H1 (cell line): ENCODE results near the gene METTL8. TPM values are rescaled to one million over a fixed set of nuclear protein-coding genes. Genes with fewer than 3 reads are reported as not detected.

ENCODE experiments used
- CTCF ChIA-PET: fragments of 300-600 bp; sonication (Branson Sonifier 250); formaldehyde crosslinking; loops from one replicate; lab custom pipeline; 2021; ENCODE audit not compliant: partially characterized antibody; lab: Charles Lee
- POLR2A ChIA-PET: fragments of 300-600 bp; sonication (Branson Sonifier 250); formaldehyde crosslinking; loops from one replicate; lab custom pipeline; 2021; ENCODE audit warnings: inconsistent platforms; ENCODE audit not compliant: partially characterized antibody; lab: Charles Lee
- DNase-seq, 2 experiments: peaks; one replicate each; pipeline versions ENCODE4 v3.0.0 to v3.0.0-alpha.2; 2010 to 2022; ENCODE audit warnings: low spot score in 2 of 2, low read depth in 1 of 2, mixed read lengths in 1 of 2
- FAIRE-seq: peaks from 2 replicates; lab custom pipeline; 2011; peaks lifted over from hg19 to GRCh38; lab: Jason Lieb, UNC
- H2AFZ ChIP-seq: 2 replicates; pipeline ENCODE4 v1.8.1; 2012; ENCODE audit warnings: low read length, inconsistent platforms
- H2AK5ac ChIP-seq: 2 replicates; pipeline ENCODE4 v1.6.1; 2013; ENCODE audit warnings: low read depth, low read length
- H2BK120ac ChIP-seq: replicated peaks from 2 replicates; pipeline ENCODE3; 2013; ENCODE audit warnings: low read depth, low read length, inconsistent platforms
- H2BK12ac ChIP-seq: 2 replicates; pipeline ENCODE4 v1.6.1; 2013; ENCODE audit warnings: low read depth, low read length
- H2BK15ac ChIP-seq: 2 replicates; pipeline ENCODE4 v1.6.1; 2013; ENCODE audit warnings: low read length
- H2BK20ac ChIP-seq: 2 replicates; pipeline ENCODE4 v1.6.1; 2013; ENCODE audit warnings: low read length
- H2BK5ac ChIP-seq: 2 replicates; pipeline ENCODE4 v1.6.1; 2013; ENCODE audit warnings: low read depth, low read length
- H3K14ac ChIP-seq: 2 replicates; pipeline ENCODE4 v1.6.1; 2013; ENCODE audit warnings: inconsistent platforms; ENCODE audit not compliant: insufficient read length
- H3K18ac ChIP-seq: 2 replicates; pipeline ENCODE4 v1.6.1; 2013; ENCODE audit warnings: low read length; ENCODE audit errors: extremely low read depth
- H3K23ac ChIP-seq: 2 replicates; pipeline ENCODE4 v1.6.1; 2013; ENCODE audit warnings: inconsistent platforms; ENCODE audit not compliant: insufficient read length
- H3K23me2 ChIP-seq: 2 replicates; pipeline ENCODE4 v1.6.1; 2013; ENCODE audit warnings: low read depth, low read length
- H3K27ac ChIP-seq: 2 replicates; pipeline ENCODE4 v1.6.1; 2011; ENCODE audit warnings: low read depth, low read length, inconsistent platforms
- H3K27me3 ChIP-seq, 4 experiments: replicated peaks in 1 of 4; 1 replicate in 1 of 4; 2 replicates in 3 of 4; pipeline versions ENCODE4 v1.6.1 to v1.8.1; 2011 to 2013; ENCODE audit warnings: low read length in 3 of 4, mild to moderate bottlenecking in 3 of 4, inconsistent platforms in 2 of 4, mixed read lengths in 2 of 4, moderate library complexity in 1 of 4; ENCODE audit not compliant: control insufficient read depth in 3 of 4, insufficient read depth in 3 of 4; ENCODE audit errors: extremely low read depth in 1 of 4
- H3K36me3 ChIP-seq, 4 experiments: 2 replicates each; pipeline versions ENCODE4 v1.6.1 to v1.8.1; 2011 to 2013; ENCODE audit warnings: mild to moderate bottlenecking in 4 of 4, low read length in 3 of 4, moderate library complexity in 2 of 4, control low read depth in 1 of 4, inconsistent platforms in 1 of 4; ENCODE audit not compliant: insufficient read depth in 4 of 4, control insufficient read depth in 2 of 4
- H3K4ac ChIP-seq: replicated peaks from 2 replicates; pipeline ENCODE3; 2013; ENCODE audit warnings: low read length, low read depth, mixed read lengths, inconsistent platforms; ENCODE audit not compliant: insufficient read length
- H3K4me1 ChIP-seq, 4 experiments: replicated peaks in 1 of 4; 1 replicate in 1 of 4; 2 replicates in 3 of 4; pipeline versions ENCODE4 v1.6.1 to v1.8.1; 2011 to 2013; ENCODE audit warnings: low read length in 3 of 4, inconsistent platforms in 2 of 4, mixed read lengths in 1 of 4; ENCODE audit not compliant: insufficient read depth in 4 of 4, control insufficient read depth in 3 of 4
- H3K4me2 ChIP-seq, 2 experiments: 2 replicates each; pipeline versions ENCODE4 v1.6.1 to v1.8.1; 2011 to 2013; ENCODE audit warnings: low read depth in 2 of 2, low read length in 2 of 2, control low read depth in 1 of 2, inconsistent platforms in 1 of 2, mild to moderate bottlenecking in 1 of 2; ENCODE audit not compliant: insufficient read depth in 1 of 2
- H3K4me3 ChIP-seq, 4 experiments: fragments of 200-600, 300-600 bp in 1 of 4; sonication (generic), shearing (Covaris generic), sonication (Bioruptor Twin) in 1 of 4; 2 replicates each; pipeline versions ENCODE4 v1.5.1 to v1.8.1; 2011 to 2016; ENCODE audit warnings: low read length in 4 of 4, low read depth in 3 of 4, control low read depth in 2 of 4, inconsistent platforms in 2 of 4, mild to moderate bottlenecking in 2 of 4, mixed read lengths in 1 of 4, moderate library complexity in 1 of 4; ENCODE audit not compliant: insufficient read depth in 2 of 4; ENCODE audit errors: extremely low read depth in 1 of 4
- H3K56ac ChIP-seq: replicated peaks from 2 replicates; pipeline ENCODE3; 2013; ENCODE audit warnings: low read depth, mild to moderate bottlenecking, mixed read lengths, low read length, inconsistent platforms; ENCODE audit not compliant: insufficient read length
- H3K79me1 ChIP-seq: 2 replicates; pipeline ENCODE4 v1.6.1; 2013; ENCODE audit warnings: low read depth, low read length, control low read depth
- H3K79me2 ChIP-seq, 2 experiments: 2 replicates each; pipeline versions ENCODE4 v1.6.1 to v1.8.1; 2012 to 2013; ENCODE audit warnings: low read length in 2 of 2, mild to moderate bottlenecking in 2 of 2, inconsistent platforms in 1 of 2; ENCODE audit not compliant: insufficient read depth in 2 of 2, control insufficient read depth in 1 of 2
- H3K9ac ChIP-seq, 4 experiments: replicated peaks in 1 of 4; 1 replicate in 1 of 4; 2 replicates in 3 of 4; pipeline versions ENCODE4 v1.6.1 to v1.8.1; 2011 to 2013; ENCODE audit warnings: low read depth in 3 of 4, low read length in 3 of 4, control low read depth in 2 of 4, mild to moderate bottlenecking in 2 of 4, moderate library complexity in 2 of 4, inconsistent platforms in 1 of 4; ENCODE audit errors: extremely low read depth in 1 of 4
- H3K9me3 ChIP-seq, 2 experiments: 2 replicates each; pipeline versions ENCODE4 v1.6.1 to v1.8.1; 2012 to 2013; ENCODE audit warnings: mild to moderate bottlenecking in 2 of 2, moderate library complexity in 2 of 2, control low read depth in 1 of 2, inconsistent platforms in 1 of 2, low read depth in 1 of 2, low read length in 1 of 2, mixed read lengths in 1 of 2; ENCODE audit not compliant: insufficient read depth in 2 of 2
- H4K20me1 ChIP-seq, 2 experiments: replicated peaks in 1 of 2; 2 replicates each; pipeline versions ENCODE3 to v1.8.1; 2011 to 2013; ENCODE audit warnings: inconsistent platforms in 2 of 2, low read length in 2 of 2, mild to moderate bottlenecking in 1 of 2; ENCODE audit not compliant: insufficient read depth in 2 of 2, control insufficient read depth in 1 of 2
- H4K5ac ChIP-seq: 2 replicates; pipeline ENCODE4 v1.6.1; 2013; ENCODE audit warnings: low read length, low read depth, mixed read lengths, inconsistent platforms; ENCODE audit not compliant: insufficient read length
- H4K8ac ChIP-seq: 2 replicates; pipeline ENCODE4 v1.8.0; 2013; ENCODE audit warnings: mild to moderate bottlenecking, moderate library complexity, low read length, inconsistent platforms; ENCODE audit not compliant: insufficient read depth; ENCODE audit errors: extremely low read depth
- H4K91ac ChIP-seq: replicated peaks from 2 replicates; pipeline ENCODE3; 2013; ENCODE audit warnings: low read length, mixed read lengths, inconsistent platforms; ENCODE audit not compliant: insufficient read length
- CREB1 ChIP-seq: IDR thresholded peaks from 2 replicates; pipeline ENCODE4 v1.6.1; 2012; ENCODE audit warnings: inconsistent platforms
- CTCF ChIP-seq, 3 experiments: IDR thresholded peaks; 1 replicate in 2 of 3; 2 replicates in 1 of 3; pipeline versions ENCODE4 v1.5.1 to v1.6.1; 2011; ENCODE audit warnings: low read length in 3 of 3, mild to moderate bottlenecking in 3 of 3, inconsistent platforms in 2 of 3, low read depth in 1 of 3, moderate library complexity in 1 of 3; ENCODE audit not compliant: insufficient read depth in 1 of 3; ENCODE audit errors: control extremely low read depth in 1 of 3
- GABPA ChIP-seq: IDR thresholded peaks from 2 replicates; pipeline ENCODE4 v1.6.1; 2011; ENCODE audit warnings: mild to moderate bottlenecking, low read length, moderate library complexity, borderline replicate concordance; ENCODE audit not compliant: insufficient read depth
- PHF8 ChIP-seq: fragments of 200-600 bp; sonication (generic); conservative IDR thresholded peaks from 2 replicates; pipeline ENCODE4 v1.7.1; 2012; ENCODE audit warnings: low read depth, mild to moderate bottlenecking, inconsistent platforms, low read length, moderate library complexity
- RBBP5 ChIP-seq: IDR thresholded peaks from 2 replicates; pipeline ENCODE4 v1.7.1; 2012; ENCODE audit warnings: low read depth, mild to moderate bottlenecking, inconsistent platforms, low read length, moderate library complexity, borderline replicate concordance
- TCF12 ChIP-seq: IDR thresholded peaks from 2 replicates; pipeline ENCODE4 v1.6.1; 2011; ENCODE audit warnings: low read depth, mild to moderate bottlenecking, low read length
- polyA plus RNA-seq, 7 experiments: library from polyadenylated mRNA; depleted of rRNA in 3 of 7; stranded (reverse) in 5 of 7; unstranded in 2 of 7; fragments of >200 nt in 5 of 7; fragments of 200-250 nt in 2 of 7; gene quantifications; 1 replicate in 5 of 7; 2 replicates in 1 of 7; 4 replicates in 1 of 7; pipeline versions ENCODE4 v1.2.1 to v1.2.3, GENCODE V29; 2011 to 2013; ENCODE audit warnings: missing spikeins in 2 of 7, mixed read lengths in 2 of 7
- total RNA-seq: library from RNA; stranded (reverse); fragmentation: NEBNext Ultra II Directional; extraction: Animal tissue kit (Norgen Biotek cat#: 25700); gene quantifications from 2 replicates; pipeline ENCODE4 v1.2.1, GENCODE V29; 2021

METTL8 gene
- total and polyA plus RNA-seq, 2 of the 8 experiments (the other 6 are each of a cell fraction or from before 2014, with no cell fraction given), result 17.6 to 79.7 TPM

DNA sequence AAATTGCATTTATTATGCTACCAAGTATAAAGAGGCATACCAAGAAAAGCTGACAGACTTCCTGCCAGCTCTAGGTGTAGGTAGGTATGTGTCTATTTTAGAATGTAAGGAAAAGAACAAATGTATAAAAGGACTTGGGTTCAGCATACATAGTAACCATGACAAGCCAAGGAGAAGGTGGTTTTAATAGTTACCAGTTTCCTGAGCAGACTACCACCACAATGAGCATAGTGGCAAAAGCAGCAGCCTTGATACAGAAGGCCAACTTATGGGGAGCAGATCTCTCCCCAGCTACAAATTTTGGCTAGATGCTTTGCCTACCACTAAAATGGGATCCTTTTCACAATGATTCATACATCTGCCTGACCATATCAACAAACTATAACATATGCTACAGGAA is 34.5 kb downstream of the METTL8 start:
- H2BK12ac ChIP-seq, result no peak overlapping the region
- H3K79me2 ChIP-seq, result peaks cover 0 to 91% of the 10 kb centered on the region in 2 experiments; a peak in 3 of 4 replicates
- no peak overlapping the region for H2BK20ac ChIP-seq
- peaks cover 0 to 9% (median 0%) of the 10 kb centered on the region in 4 experiments; a peak in 2 of 8 replicates for H3K36me3 ChIP-seq
- H4K8ac ChIP-seq, result no peak overlapping the region
- H4K5ac ChIP-seq, result no peak overlapping the region
- no peak overlapping the region for H2BK5ac ChIP-seq
- 0 out of 2 replicates have a peak overlapping the region, but pooled peaks have one; percentile 22 for H2BK15ac ChIP-seq
- CTCF ChIA-PET, result interaction anchor here (0.7 to 1.3 kb wide), 4 partner anchors 11 to 427 kb away, joined by 3 to 5 read pairs (median 4); no protein-coding TSS in a partner anchor
- H3K23ac ChIP-seq, result peak overlapping the region; percentile 65
- no peak overlapping the region for H3K14ac ChIP-seq
- H3K4ac ChIP-seq, result no peak overlapping the region
- H3K23me2 ChIP-seq, result no peaks in the 10 kb centered on the region
- H3K4me3 ChIP-seq, result no peak overlapping the region
- H3K4me1 ChIP-seq, result peaks cover 2 to 11% (median 3%) of the 10 kb centered on the region in 4 experiments; a peak in 5 of 7 replicates
- no peak overlapping the region for H3K4me2 ChIP-seq
- no peaks in the 10 kb centered on the region for H3K27me3 ChIP-seq
- H2BK120ac ChIP-seq, result no peak overlapping the region
- FAIRE-seq, result no peak
- no peak overlapping the region for H3K56ac ChIP-seq
- no peak overlapping the region for H2AK5ac ChIP-seq
- no peaks in the 10 kb centered on the region for H3K79me1 ChIP-seq
- no peak overlapping the region for H3K27ac ChIP-seq
- TF ChIP-seq PHF8 (no peak), RBBP5 (no peak), CREB1 (no peak), TCF12 (no peak), CTCF (IDR thresholded peaks at IDR 0.05; ENCODE audit: control extremely low read depth in 1 of 3, insufficient read depth in 1 of 3, low read depth in 1 of 3, low read length in 3 of 3) (no peak), GABPA (no peak)
- H4K20me1 ChIP-seq, result no peaks in the 10 kb centered on the region
- H2AFZ ChIP-seq, result no peak overlapping the region
- POLR2A ChIA-PET, result interaction anchor here (1.0 to 1.5 kb wide), 6 partner anchors 8 to 83 kb away, joined by 3 to 4 read pairs (median 3); no protein-coding TSS in a partner anchor
- no peak overlapping the region for H4K91ac ChIP-seq
- H3K9ac ChIP-seq, result no peak overlapping the region
- no peak overlapping the region for H3K18ac ChIP-seq
- peaks cover 4 to 8% of the 10 kb centered on the region in 2 experiments; a peak in 3 of 4 replicates for H3K9me3 ChIP-seq
- DNase-seq, result no peak
